Natural killer cell (primary cell): ENCODE results near the gene GNAO1. TPM values are rescaled to one million over a fixed set of nuclear protein-coding genes. Genes with fewer than 3 reads are reported as not detected.

ENCODE experiments used
- ATAC-seq, 3 donors: fragments of 150-1000 bp in 2 of 3; fragments of 200-7000 bp in 1 of 3; cut with Tn5 transposase; 1 replicate in 1 of 3; 2 replicates in 2 of 3; pipeline ENCODE4 v1.10.0; 2021; ENCODE audit warnings: mild to moderate bottlenecking in 2 of 3, moderate library complexity in 2 of 3
- DNase-seq, 2 donors: peaks; one replicate each; pipeline versions ENCODE4 v3.0.0 to v3.0.0-alpha.2; 2013 to 2021; ENCODE audit warnings: mixed read lengths in 1 of 2
- H3K27ac ChIP-seq: one replicate; pipeline ENCODE4 v1.5.1; 2013; ENCODE audit warnings: mild to moderate bottlenecking, low read length
- H3K27me3 ChIP-seq: one replicate; pipeline ENCODE4 v1.6.1; 2013; ENCODE audit warnings: low read length; ENCODE audit not compliant: control insufficient read depth, insufficient read depth
- H3K36me3 ChIP-seq: one replicate; pipeline ENCODE4 v1.6.1; 2013; ENCODE audit warnings: low read length; ENCODE audit not compliant: control insufficient read depth, insufficient read depth
- H3K4me1 ChIP-seq: one replicate; pipeline ENCODE4 v1.6.1; 2013; ENCODE audit warnings: low read length; ENCODE audit not compliant: control insufficient read depth, insufficient read depth
- H3K4me3 ChIP-seq: one replicate; pipeline ENCODE4 v1.5.1; 2013; ENCODE audit warnings: low read length
- H3K9me3 ChIP-seq: one replicate; pipeline ENCODE4 v1.6.1; 2013; ENCODE audit warnings: low read length; ENCODE audit not compliant: control insufficient read depth, insufficient read depth
- H3K27ac Mint-ChIP-seq, 2 donors: one replicate each; pipeline ENCODE4 v1.8.0; 2022; ENCODE audit warnings: mild to moderate bottlenecking in 2 of 2, mixed read lengths in 2 of 2, moderate library complexity in 1 of 2
- H3K27me3 Mint-ChIP-seq, 2 donors: one replicate each; pipeline ENCODE4 v1.8.0; 2022; ENCODE audit warnings: low read depth in 2 of 2, mixed read lengths in 2 of 2
- H3K36me3 Mint-ChIP-seq: one replicate; pipeline ENCODE4 v1.8.0; 2022; ENCODE audit warnings: mixed read lengths
- H3K4me1 Mint-ChIP-seq, 2 donors: one replicate each; pipeline ENCODE4 v1.8.0; 2022; ENCODE audit warnings: mixed read lengths in 2 of 2
- H3K4me3 Mint-ChIP-seq: one replicate; pipeline ENCODE4 v1.8.0; 2022; ENCODE audit warnings: mild to moderate bottlenecking, moderate library complexity, mixed read lengths
- H3K9me3 Mint-ChIP-seq, 2 donors: one replicate each; pipeline ENCODE4 v1.8.0; 2022; ENCODE audit warnings: mixed read lengths in 2 of 2
- CTCF ChIP-seq: fragments of 200-600 bp; IDR thresholded peaks from one replicate; pipeline ENCODE4 v1.8.0; 2022; ENCODE audit warnings: antibody characterized with exemption
- WGBS: methylation state at CpG from one replicate; pipeline ENCODE4 v1.1.7; 2013; ENCODE audit warnings: missing lambda C conversion rate; ENCODE audit not compliant: insufficient coverage; 5-methylcytosine and 5-hydroxymethylcytosine counted together
- intact Hi-C: fragments of 100-400 bp; cut with micrococcal nuclease; formaldehyde crosslinking; loops from one replicate; pipeline ENCODE4 v1.14.2; 2022
- total RNA-seq, 4 donors: library from RNA; stranded (reverse); fragments of 120-200 nt in 1 of 4; gene quantifications; one replicate each; pipeline versions ENCODE4 v1.2.3 to v1.2.4, GENCODE V29; 2013 to 2022

Gene GNAO1
- total RNA-seq, 3 donors from 2014 or later (not counting 1 experiment from before 2014, with no cell fraction given) = 0.45 to 4.6 (median 1.1) TPM

- Mint-ChIP-seq H3K27me3 (peaks cover 0 to 3% of the 10 kb centered on the region in 2 donors), H3K36me3 (no peaks in the 10 kb centered on the region), H3K9me3 (no peaks in the 10 kb centered on the region), H3K4me3 (no peak overlapping the region), H3K27ac (no peak overlapping the region), H3K4me1 (peaks cover 10 to 19% of the 10 kb centered on the region in 2 donors)
- no peak for TF ChIP-seq CTCF
- ATAC-seq (no peak), DNase-seq (no peak)
- Histone ChIP-seq H3K36me3 (no peaks in the 10 kb centered on the region), H3K27me3 (no peaks in the 10 kb centered on the region), H3K9me3 (no peaks in the 10 kb centered on the region), H3K4me3 (no peak overlapping the region), H3K4me1 (peaks cover 22% of the 10 kb centered on the region), H3K27ac (no peak overlapping the region)
- 83% methylated on average over 10 of the region's 10 CpGs for WGBS
- intact Hi-C loops = no loop called here
Observed at GRCh38 chr16:56222474-56222997, 31.2 kb downstream of the GNAO1 start.

GRCh38 chr16:56225017-56225742 is 33.9 kb downstream of the GNAO1 start:
- ATAC-seq = no peak
- H3K27me3 Mint-ChIP-seq = peaks cover 0 to 3% of the 10 kb centered on the region in 2 donors
- DNase-seq = no peak
- 54% methylated on average over 2 of the region's 2 CpGs for WGBS
- no peak for TF ChIP-seq CTCF
- Histone ChIP-seq H3K4me1 (peaks cover 24% of the 10 kb centered on the region), H3K9me3 (no peaks in the 10 kb centered on the region), H3K27me3 (no peaks in the 10 kb centered on the region), H3K36me3 (no peaks in the 10 kb centered on the region), H3K27ac (no peak overlapping the region), H3K4me3 (no peak overlapping the region)
- H3K4me3 Mint-ChIP-seq = no peak overlapping the region
- no peak overlapping the region for H3K27ac Mint-ChIP-seq
- H3K9me3 Mint-ChIP-seq = no peaks in the 10 kb centered on the region
- H3K36me3 Mint-ChIP-seq = no peaks in the 10 kb centered on the region
- H3K4me1 Mint-ChIP-seq = peaks cover 10 to 19% of the 10 kb centered on the region in 2 donors
- intact Hi-C loops = no loop called here

GRCh38 chr16:56226187-56226586 is 34.9 kb downstream of the GNAO1 start:
- H3K27me3 ChIP-seq = no peaks in the 10 kb centered on the region
- no peaks in the 10 kb centered on the region for H3K9me3 Mint-ChIP-seq
- no peak overlapping the region for H3K4me3 Mint-ChIP-seq
- H3K27ac ChIP-seq = no peak overlapping the region
- DNase-seq = no peak
- H3K4me1 ChIP-seq = peaks cover 24% of the 10 kb centered on the region
- no peak for TF ChIP-seq CTCF
- WGBS = 74% methylated on average over 2 of the region's 2 CpGs
- peaks cover 0 to 3% of the 10 kb centered on the region in 2 donors for H3K27me3 Mint-ChIP-seq
- H3K36me3 Mint-ChIP-seq = no peaks in the 10 kb centered on the region
- H3K9me3 ChIP-seq = no peaks in the 10 kb centered on the region
- no peaks in the 10 kb centered on the region for H3K36me3 ChIP-seq
- no peak for ATAC-seq
- H3K4me3 ChIP-seq = no peak overlapping the region
- H3K27ac Mint-ChIP-seq = no peak overlapping the region
- H3K4me1 Mint-ChIP-seq = peaks cover 10 to 19% of the 10 kb centered on the region in 2 donors
- intact Hi-C loops = no loop called here
